GM12878 (cell line): ENCODE results near the gene AKAP13. TPM values are rescaled to one million over a fixed set of nuclear protein-coding genes. Genes with fewer than 3 reads are reported as not detected.

Source experiments
- ATAC-seq: fragments of 200-7000 bp; cut with Tn5 transposase; 3 replicates; pipeline ENCODE4 v1.9.1; 2020; ENCODE audit warnings: mild to moderate bottlenecking, moderate library complexity
- BruUV-seq: library from RNA; stranded (reverse); fragments of 400-500 nt; replicated peaks from 2 replicates; lab custom pipeline; 2021; lab: Mats Ljungman, UMichigan
- CTCF ChIA-PET: fragments of 300-600 bp; sonication (Branson Sonifier 250); formaldehyde crosslinking; extraction: SDS; loops from one replicate; lab custom pipeline; 2021; ENCODE audit warnings: inconsistent platforms; lab: Yijun Ruan, JAX
- POLR2A ChIA-PET: fragments of 350-600 bp; formaldehyde crosslinking; extraction: SDS; loops from one replicate; lab custom pipeline; 2021; ENCODE audit warnings: inconsistent platforms; lab: Charles Lee
- RAD21 ChIA-PET: fragments of 300-600 bp; sonication (Branson Sonifier 250); formaldehyde crosslinking; loops from one replicate; lab custom pipeline; 2023; ENCODE audit warnings: antibody characterized with exemption; ENCODE audit not compliant: unreplicated experiment; lab: Charles Lee
- SMC1A ChIA-PET: fragments of 300-600 bp; sonication (Branson Sonifier 250); formaldehyde crosslinking; loops from one replicate; lab custom pipeline; 2023; ENCODE audit not compliant: unreplicated experiment, uncharacterized antibody; lab: Charles Lee
- DNase-seq: peaks from one replicate; pipeline ENCODE4 v3.0.0-alpha.2; 2011; ENCODE audit warnings: low read depth, low spot score
- FAIRE-seq: peaks from 3 replicates; lab custom pipeline; 2011; peaks lifted over from hg19 to GRCh38; lab: Jason Lieb, UNC
- H2AFZ ChIP-seq: 2 replicates; pipeline ENCODE4 v1.6.0; 2011; ENCODE audit warnings: low read depth, low read length, control low read depth; ENCODE audit not compliant: control insufficient read depth
- H3K27ac ChIP-seq: 2 replicates; pipeline ENCODE4 v1.5.1; 2011; ENCODE audit warnings: control low read depth; ENCODE audit not compliant: control insufficient read depth, insufficient read depth
- H3K27me3 ChIP-seq, 2 experiments: replicated peaks in 1 of 2; 2 replicates each; pipeline versions ENCODE4 v1.6.0 to v1.6.1; 2011; ENCODE audit warnings: low read length in 1 of 2; ENCODE audit not compliant: control insufficient read depth in 2 of 2, insufficient read depth in 2 of 2
- H3K36me3 ChIP-seq, 2 experiments: 2 replicates each; pipeline ENCODE4 v1.5.1; 2011; ENCODE audit warnings: low read length in 1 of 2; ENCODE audit not compliant: control insufficient read depth in 2 of 2, insufficient read depth in 2 of 2
- H3K4me1 ChIP-seq: 2 replicates; pipeline ENCODE4 v1.6.1; 2011; ENCODE audit warnings: mild to moderate bottlenecking, low read length, moderate library complexity, mixed read lengths; ENCODE audit not compliant: control insufficient read depth, insufficient read depth
- H3K4me2 ChIP-seq: 2 replicates; pipeline ENCODE4 v1.6.0; 2011; ENCODE audit warnings: control low read depth; ENCODE audit not compliant: control insufficient read depth, insufficient read depth
- H3K4me3 ChIP-seq: fragments of 200-600 bp; sonication (generic); 2 replicates; pipeline ENCODE4 v1.5.1; 2016
- H3K79me2 ChIP-seq: 2 replicates; pipeline ENCODE4 v1.6.0; 2011; ENCODE audit warnings: low read length; ENCODE audit not compliant: control insufficient read depth, insufficient read depth
- H3K9ac ChIP-seq: 2 replicates; pipeline ENCODE4 v1.8.0; 2011; ENCODE audit warnings: low read length, control low read depth, mixed read lengths; ENCODE audit not compliant: control insufficient read depth, insufficient read depth
- H3K9me3 ChIP-seq: replicated peaks from 3 replicates; pipeline ENCODE4 v1.5.1; 2011; ENCODE audit warnings: mild to moderate bottlenecking, low read length; ENCODE audit not compliant: control insufficient read depth, insufficient read depth
- H4K20me1 ChIP-seq: 2 replicates; pipeline ENCODE4 v1.6.0; 2011; ENCODE audit not compliant: control insufficient read depth, insufficient read depth
- CBX5 ChIP-seq: sonication (generic); IDR thresholded peaks from 2 replicates; pipeline ENCODE4 v1.6.1; 2016; ENCODE audit warnings: low read depth, moderate library complexity, mild to moderate bottlenecking, inconsistent platforms
- CEBPB ChIP-seq, 2 experiments: fragments of 150-350 bp in 1 of 2; IDR thresholded peaks; 2 replicates each; pipeline ENCODE4 v1.6.1; 2012 to 2014; ENCODE audit warnings: low read depth in 2 of 2, low read length in 2 of 2, borderline replicate concordance in 1 of 2, inconsistent platforms in 1 of 2
- MEF2B ChIP-seq: fragments of 450-650 bp; IDR thresholded peaks from 2 replicates; pipeline ENCODE4 v1.6.1; 2018; ENCODE audit warnings: mild to moderate bottlenecking, moderate library complexity; ENCODE audit not compliant: partially characterized antibody, poor library complexity, severe bottlenecking
- POLR2A ChIP-seq: IDR thresholded peaks from 2 replicates; pipeline ENCODE4 v1.6.1; 2011; ENCODE audit warnings: low read depth, mild to moderate bottlenecking, low read length
- POU2F2 ChIP-seq: IDR thresholded peaks from 3 replicates; pipeline ENCODE4 v1.6.1; 2011; ENCODE audit warnings: low read depth, mild to moderate bottlenecking, low read length, borderline replicate concordance
- SKIL ChIP-seq: fragments of 450-650 bp; IDR thresholded peaks from 2 replicates; pipeline ENCODE4 v1.6.1; 2017; ENCODE audit warnings: mild to moderate bottlenecking, low read depth, inconsistent platforms; ENCODE audit not compliant: poor library complexity, severe bottlenecking
- SMAD5 ChIP-seq: IDR thresholded peaks from 2 replicates; pipeline ENCODE4 v1.6.1; 2016; ENCODE audit warnings: antibody characterized with exemption, low read depth
- SUPT20H ChIP-seq: IDR thresholded peaks from 2 replicates; pipeline ENCODE4 v1.6.1; 2011; ENCODE audit warnings: low read depth, mild to moderate bottlenecking, low read length, moderate library complexity, borderline replicate concordance; ENCODE audit not compliant: control insufficient read depth
- TARDBP ChIP-seq: IDR thresholded peaks from 2 replicates; pipeline ENCODE4 v1.6.1; 2016; ENCODE audit warnings: borderline replicate concordance
- WGBS: methylation state at CpG from one replicate; pipeline ENCODE4 v1.1.6; 2016; ENCODE audit warnings: low lambda C conversion rate; ENCODE audit not compliant: insufficient replicate concordance, insufficient coverage; ENCODE audit errors: missing lambda C conversion rate; 5-methylcytosine and 5-hydroxymethylcytosine counted together
- in situ Hi-C: fragments of 300-500 bp; cut with MboI; formaldehyde crosslinking; loops from 9 replicates; pipeline ENCODE4 v1.14.3; 2018; ENCODE audit warnings: mixed read lengths
- intact Hi-C: fragments of 100-400 bp; cut with micrococcal nuclease; formaldehyde crosslinking; loops from one replicate; pipeline ENCODE4 v1.14.2; 2022; ENCODE audit not compliant: unreplicated experiment
- polyA plus RNA-seq, 11 experiments: library from polyadenylated mRNA; depleted of rRNA in 4 of 11; unstranded in 6 of 11; stranded (reverse) in 5 of 11; fragments of >200 nt; fragmentation: Nextera tagmentation in 4 of 11; fragmentation: Illumina TruSeq in 1 of 11; extraction: Ambion mirVana in 4 of 11; extraction: Trizol in 1 of 11; gene quantifications; 1 replicate in 1 of 11; 2 replicates in 10 of 11; pipeline versions ENCODE4 v1.2.1 to v1.2.3, GENCODE V29; 2011 to 2016; ENCODE audit warnings: inconsistent platforms in 2 of 11, missing spikeins in 2 of 11, low read depth in 1 of 11
- total RNA-seq, 4 experiments: library from RNA; depleted of rRNA in 3 of 4; stranded (reverse); fragments of >200 nt in 3 of 4; fragmentation: Illumina TruSeq in 1 of 4; extraction: Trizol in 1 of 4; gene quantifications; 2 replicates each; pipeline versions ENCODE4 v1.2.1 to v1.2.3, GENCODE V29; 2013 to 2021

The AKAP13 gene
- total and polyA plus RNA-seq, 10 of the 15 experiments (the other 5 are each of a cell fraction or from before 2014, with no cell fraction given), result 14.4 to 74.9 (median 55.1) TPM

GRCh38 chr15:85745525-85746150 is 365.2 kb downstream of the AKAP13 start:
- SMC1A ChIA-PET, result no interaction called here
- in situ Hi-C loops, result no loop called here
- no peaks in the 10 kb centered on the region for H3K79me2 ChIP-seq
- H2AFZ ChIP-seq, result no peak overlapping the region
- no peak for FAIRE-seq
- H3K9me3 ChIP-seq, result no peaks in the 10 kb centered on the region
- DNase-seq, result no peak
- H3K27ac ChIP-seq, result no peak overlapping the region
- peak; percentile 51 for TF ChIP-seq POLR2A
- no peak for TF ChIP-seq SKIL
- TF ChIP-seq, all 136 proteins: peak for 1
- ATAC-seq, result no peak
- BruUV-seq, result no TSS peak
- H3K36me3 ChIP-seq, result peaks cover 35 to 47% of the 10 kb centered on the region in 2 experiments
- WGBS, result 98% methylated on average over 14 of the region's 14 CpGs
- H3K27me3 ChIP-seq, result no peaks in the 10 kb centered on the region
- CTCF ChIA-PET, result no interaction called here
- RAD21 ChIA-PET, result no interaction called here
- no peak overlapping the region for H3K9ac ChIP-seq
- intact Hi-C loops, result loop anchor here (5.0 kb wide), 1 partner anchor 47 kb away; the partner anchor contains the start of gene KLHL25
- POLR2A ChIA-PET, result no interaction called here
- no peaks in the 10 kb centered on the region for H4K20me1 ChIP-seq
- no peaks in the 10 kb centered on the region for H3K4me1 ChIP-seq
- no peak overlapping the region for H3K4me3 ChIP-seq
- no peak overlapping the region for H3K4me2 ChIP-seq

- ATAC-seq, result no peak
- H2AFZ ChIP-seq, result no peak overlapping the region
- no peaks in the 10 kb centered on the region for H3K9me3 ChIP-seq
- ChIA-PET SMC1A (no interaction called here), RAD21 (no interaction called here), POLR2A (no interaction called here), CTCF (no interaction called here)
- H4K20me1 ChIP-seq, result no peaks in the 10 kb centered on the region
- peaks cover 30 to 44% of the 10 kb centered on the region in 2 experiments for H3K36me3 ChIP-seq
- no peaks in the 10 kb centered on the region for H3K79me2 ChIP-seq
- DNase-seq, result no peak
- TF ChIP-seq TARDBP, result no peak
- TF ChIP-seq CEBPB (IDR thresholded peaks at IDR 0.05; ENCODE audit: borderline replicate concordance in 1 of 2, low read depth in 2 of 2, low read length in 2 of 2), result no peak
- TF ChIP-seq CBX5, result no peak
- TF ChIP-seq SMAD5, result no peak
- TF ChIP-seq SUPT20H, result no peak
- no peak for TF ChIP-seq MEF2B
- TF ChIP-seq POU2F2, result no peak
- no peak for FAIRE-seq
- no TSS peak for BruUV-seq
- H3K27me3 ChIP-seq, result no peaks in the 10 kb centered on the region
- no peaks in the 10 kb centered on the region for H3K4me1 ChIP-seq
- no peak overlapping the region for H3K27ac ChIP-seq
- in situ Hi-C loops, result no loop called here
- no peak overlapping the region for H3K4me3 ChIP-seq
- WGBS, result 91% methylated on average over 12 of the region's 12 CpGs
- intact Hi-C loops, result loop anchor here (5.0 kb wide), 1 partner anchor 46 kb away; the partner anchor contains the start of gene KLHL25
- no peak overlapping the region for H3K4me2 ChIP-seq
- H3K9ac ChIP-seq, result no peak overlapping the region
These were observed 366.2 kb downstream of the AKAP13 start for GRCh38 chr15:85746641-85747040.
